HT-29 (cell line): ENCODE data around the gene PLCH2. TPM values are rescaled to one million over a fixed set of nuclear protein-coding genes. Genes with fewer than 3 reads are reported as not detected.

Experiments used
- DNase-seq: peaks from one replicate; pipeline ENCODE4 v3.0.0-alpha.2; 2015; ENCODE audit warnings: low spot score
- total RNA-seq: library from RNA; depleted of rRNA; stranded (reverse); fragments of >200 nt; shearing (Covaris generic); gene quantifications from 2 replicates; pipeline ENCODE4 v1.2.3, GENCODE V29; 2014

The PLCH2 gene
- total RNA-seq, 1 experiment from 2014 or later = 5.3 TPM

DNA sequence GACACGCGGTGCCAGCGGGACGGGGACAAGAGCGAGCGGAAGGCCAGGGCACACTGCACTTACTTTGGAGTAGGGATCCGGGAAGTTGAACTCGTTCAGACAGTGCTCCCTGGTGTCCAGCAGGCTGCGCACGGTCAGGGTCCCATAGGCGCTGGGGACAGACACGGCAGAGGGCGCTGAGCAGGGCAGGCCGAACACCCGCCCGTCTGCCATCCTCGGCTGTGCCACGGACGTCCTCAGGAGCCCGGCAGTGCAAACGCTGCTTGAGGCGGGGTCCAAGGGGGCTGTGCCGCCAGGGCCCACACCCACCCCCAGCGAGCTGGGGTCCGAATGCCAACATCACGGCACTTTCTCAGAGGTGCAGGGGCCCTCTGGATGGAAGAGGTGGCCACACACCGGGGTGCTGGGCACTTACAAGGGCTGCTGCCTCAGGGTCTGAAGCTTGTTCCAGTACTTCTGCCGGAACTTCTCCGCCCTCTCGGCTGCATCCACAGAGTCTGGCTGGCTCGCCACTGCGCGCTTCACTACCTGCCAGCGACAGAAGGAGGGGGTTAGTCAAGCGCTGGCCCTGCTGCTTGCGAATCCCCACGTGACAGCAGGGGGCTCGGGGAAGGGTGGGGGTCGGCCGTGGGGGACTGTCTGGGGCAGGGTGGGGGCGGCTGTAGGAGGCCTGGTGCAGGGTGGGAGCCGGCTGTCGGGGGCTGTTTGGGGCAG, 38.0 kb downstream of the PLCH2 start:
- no peak for DNase-seq

DNA sequence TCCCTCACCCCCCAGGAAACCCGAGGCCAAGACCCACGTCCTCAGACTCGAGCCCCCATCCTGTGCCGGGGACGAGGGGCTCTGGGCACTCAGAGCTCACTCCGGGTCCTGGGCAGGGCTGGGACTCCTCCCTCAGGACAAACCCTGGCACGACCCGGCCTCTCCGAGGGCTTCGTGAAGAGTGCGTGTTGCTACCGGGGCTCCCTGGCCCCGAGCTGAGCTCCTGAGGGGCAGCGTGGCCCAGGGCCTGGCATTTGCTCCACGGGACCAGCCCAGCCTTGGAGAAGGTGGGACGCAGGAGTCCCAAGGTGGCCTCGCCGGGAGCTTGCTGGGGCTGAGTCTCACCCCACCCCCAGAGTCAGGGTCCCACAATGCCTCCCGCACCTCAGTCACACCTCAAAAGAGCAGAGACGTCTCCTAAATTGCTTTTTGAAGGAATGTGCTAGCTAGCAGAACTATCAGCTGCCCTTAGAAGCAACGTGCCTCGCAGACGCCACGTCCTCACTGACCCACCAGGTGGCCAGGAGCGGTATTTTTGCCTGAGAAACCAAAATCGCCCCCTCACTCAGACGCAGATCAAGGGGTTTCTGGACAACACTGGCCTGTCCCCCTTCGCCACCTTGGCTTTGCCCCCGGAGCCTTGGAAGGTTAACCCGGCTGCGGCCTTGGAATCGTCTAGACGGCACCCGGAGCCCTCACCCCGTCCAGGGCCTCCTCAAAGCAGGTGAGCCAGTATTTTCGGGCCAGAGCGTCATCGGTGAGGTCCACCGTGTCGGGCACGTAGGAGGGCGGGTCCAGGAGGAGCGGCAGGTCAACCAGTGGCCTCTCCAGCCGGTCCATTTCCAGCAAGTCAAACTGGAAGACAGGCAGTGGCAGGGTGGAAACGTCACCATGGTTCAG, 39.0 kb downstream of the PLCH2 start:
- no peak for DNase-seq

DNA sequence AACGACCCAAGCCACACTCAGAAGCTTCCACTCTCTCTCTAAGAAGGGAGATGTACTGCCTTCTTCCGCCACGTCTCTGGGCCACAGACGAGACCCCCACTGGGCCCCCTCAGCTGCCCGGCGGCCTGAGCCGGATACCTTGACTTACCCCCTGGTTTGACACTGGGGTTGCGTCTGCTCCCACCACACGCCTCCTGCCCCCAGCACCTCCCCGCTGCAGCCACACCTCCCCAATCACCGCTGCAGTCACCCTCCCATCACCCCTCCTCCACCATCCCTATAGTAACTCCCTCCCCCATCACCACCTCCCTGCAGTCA, 39.6 kb downstream of the PLCH2 start:
- DNase-seq = no peak

DNA sequence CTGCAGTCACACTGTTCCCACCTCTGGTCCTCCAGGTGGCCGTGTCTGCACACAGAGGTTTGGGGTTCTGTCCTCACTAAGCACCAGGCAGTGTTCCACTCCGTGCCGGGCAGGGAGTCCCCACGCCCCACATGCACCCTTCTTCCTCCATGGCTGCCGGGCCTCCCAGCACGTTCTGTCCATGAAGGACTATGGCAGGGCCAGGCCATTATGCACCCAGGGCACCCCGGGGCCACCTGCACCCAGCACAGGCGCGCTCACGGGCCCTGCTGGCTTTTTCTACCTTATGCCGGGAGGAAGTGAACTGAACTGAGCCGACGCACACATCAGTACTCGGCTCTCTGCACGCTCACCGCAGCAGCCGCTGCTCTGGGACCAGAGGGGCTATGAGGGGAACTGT, 40.0 kb downstream of the PLCH2 start:
- DNase-seq = no peak

DNA sequence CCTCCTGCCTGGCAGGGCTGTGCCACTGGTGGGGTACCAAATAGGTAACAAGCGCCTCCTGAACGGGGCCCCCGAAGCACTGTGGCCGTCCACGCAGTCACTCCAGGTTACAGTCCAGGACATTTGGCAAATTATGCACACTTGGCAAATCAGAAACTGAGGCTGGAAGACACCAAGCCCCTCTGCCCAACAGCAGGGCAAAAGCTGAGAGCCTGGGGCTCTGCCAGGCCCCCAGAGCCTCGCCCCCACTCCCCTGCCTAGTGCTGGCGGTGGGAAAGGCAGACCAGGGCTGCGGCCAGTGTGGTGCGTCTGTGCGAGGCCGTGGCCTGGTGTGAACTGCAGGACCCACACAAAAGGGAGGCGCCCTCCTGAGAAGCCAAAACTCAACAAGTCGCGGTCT, 40.9 kb downstream of the PLCH2 start:
- DNase-seq = no peak

DNA sequence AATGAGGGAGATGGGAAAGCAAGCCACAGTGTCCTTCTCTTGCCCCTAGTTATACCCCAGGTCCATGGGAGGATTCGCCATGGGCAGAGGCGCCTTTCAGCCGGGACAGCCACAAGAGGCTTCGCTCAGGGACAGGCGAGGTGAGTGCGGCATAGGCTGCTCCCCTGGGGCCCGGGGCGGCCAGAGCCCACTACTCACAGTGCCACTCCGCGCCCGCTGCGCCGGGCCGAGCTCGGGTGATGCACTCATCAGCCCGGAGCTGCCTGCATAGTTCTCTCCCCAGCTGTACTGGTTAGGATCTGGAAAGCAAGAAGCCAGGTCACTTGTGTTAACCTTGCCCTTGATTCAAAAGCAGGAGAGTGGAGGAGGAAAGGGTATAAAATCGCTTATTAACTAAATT, 41.9 kb downstream of the PLCH2 start:
- no peak for DNase-seq

DNA sequence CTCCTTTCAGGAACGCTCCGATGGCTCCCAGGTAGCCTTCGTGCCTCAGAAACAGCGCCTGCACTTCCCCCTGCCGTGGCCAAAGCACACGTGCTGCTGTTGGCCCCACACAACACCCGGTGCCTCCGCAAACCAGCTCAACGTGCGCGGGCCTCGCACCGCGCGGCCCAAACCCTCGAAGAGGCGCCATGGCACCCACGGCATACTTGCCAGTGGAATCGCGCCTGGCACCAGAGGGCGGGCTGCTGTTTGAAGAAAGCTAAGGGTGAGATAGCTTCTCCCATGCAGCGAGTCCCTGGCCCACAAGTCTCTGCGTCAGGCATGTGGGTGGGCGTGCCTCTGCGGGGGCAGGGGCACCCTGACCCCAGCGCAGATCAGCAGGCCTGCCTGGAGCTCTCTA, 42.4 kb downstream of the PLCH2 start:
- DNase-seq = no peak

DNA sequence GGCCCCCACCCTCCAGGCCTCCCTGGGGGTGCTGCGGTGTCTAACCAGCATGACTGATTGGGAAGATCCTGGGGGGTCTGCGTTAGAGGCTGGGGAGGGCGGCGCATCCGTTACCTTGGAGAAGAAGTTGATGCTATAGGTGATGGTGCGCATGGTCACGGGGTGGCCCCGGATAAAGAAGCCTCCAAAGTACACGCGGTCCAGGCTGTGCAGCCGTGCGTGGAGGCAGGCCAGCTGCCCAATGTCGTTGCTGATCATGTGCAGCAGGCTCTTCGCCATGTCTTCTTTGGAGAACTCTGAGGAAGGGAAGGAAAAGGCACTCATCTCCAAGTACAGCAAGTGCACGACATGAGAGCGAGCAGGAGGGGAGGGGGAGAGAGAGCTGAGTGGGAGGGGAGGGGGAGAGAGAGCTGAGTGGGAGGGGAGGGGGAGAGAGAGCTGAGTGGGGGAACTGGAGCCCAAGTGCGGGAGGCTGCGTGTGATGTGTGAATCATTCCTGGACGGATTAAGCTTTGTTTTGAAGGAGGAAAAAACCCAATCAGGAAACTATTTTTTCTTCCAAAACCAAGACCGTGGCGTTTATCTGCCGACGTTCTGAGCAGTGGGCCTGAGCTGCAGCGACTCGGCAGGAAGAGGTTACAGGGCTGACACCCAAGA, 43.1 kb downstream of the PLCH2 start:
- DNase-seq = no peak

DNA sequence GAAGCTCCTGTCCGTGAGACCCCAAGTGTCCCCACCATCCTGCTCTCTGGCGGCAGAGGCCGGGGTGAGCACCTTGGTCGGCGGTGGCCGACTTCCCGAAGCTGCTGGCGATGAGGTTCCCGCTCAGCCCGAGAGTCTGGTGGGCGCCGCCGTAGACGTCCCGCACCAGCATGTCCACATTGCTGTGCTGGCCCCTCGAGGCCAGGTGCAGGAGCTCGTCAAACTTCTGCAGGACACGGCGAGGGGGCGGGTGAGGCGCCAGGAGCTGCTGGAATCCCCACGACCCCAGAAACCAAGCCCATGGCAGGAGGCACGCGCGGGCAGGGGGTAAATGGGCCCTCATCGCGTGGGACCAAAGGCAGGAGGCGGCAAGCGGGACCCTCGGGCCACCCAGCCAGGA, 43.6 kb downstream of the PLCH2 start:
- DNase-seq = no peak

DNA sequence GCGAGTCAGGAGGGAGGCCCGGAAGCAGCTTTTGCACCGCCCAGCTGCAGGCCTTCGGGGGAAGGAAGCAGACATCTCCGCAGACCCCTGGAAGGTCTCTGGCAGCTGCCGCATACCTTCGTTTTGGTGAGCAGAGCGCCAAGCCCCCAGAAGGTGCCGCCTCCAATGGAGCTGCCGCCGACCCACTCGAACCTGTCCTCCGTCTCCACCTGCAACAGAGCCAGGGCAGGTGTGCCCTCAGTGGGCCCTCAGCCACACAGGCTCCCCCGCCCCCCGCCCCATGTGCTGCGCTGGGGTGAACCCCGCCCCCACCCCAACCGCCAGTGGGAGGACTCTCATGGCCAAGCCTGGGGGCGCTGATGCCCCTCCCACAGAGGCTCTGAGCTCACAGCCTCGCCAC, 44.1 kb downstream of the PLCH2 start:
- no peak for DNase-seq

DNA sequence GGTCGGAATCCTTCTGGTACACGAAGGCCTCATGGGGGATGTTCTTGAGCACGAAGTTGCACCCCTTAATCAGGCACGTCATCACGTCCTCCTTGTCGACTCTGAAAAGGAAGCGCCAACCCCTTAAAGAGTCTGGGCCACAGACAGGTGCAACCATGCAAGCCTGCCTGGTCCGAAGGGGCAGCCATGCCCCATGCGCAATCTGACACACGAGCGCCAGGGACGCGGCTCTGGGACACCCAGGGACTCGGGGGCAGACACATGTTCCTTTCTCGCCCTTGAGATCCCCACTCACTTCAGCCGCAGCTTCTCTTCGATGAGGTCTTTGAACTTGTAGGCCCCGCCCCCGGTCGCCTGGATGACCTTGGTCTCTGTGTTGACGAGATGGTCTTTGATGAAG, 44.7 kb downstream of the PLCH2 start:
- no peak for DNase-seq

DNA sequence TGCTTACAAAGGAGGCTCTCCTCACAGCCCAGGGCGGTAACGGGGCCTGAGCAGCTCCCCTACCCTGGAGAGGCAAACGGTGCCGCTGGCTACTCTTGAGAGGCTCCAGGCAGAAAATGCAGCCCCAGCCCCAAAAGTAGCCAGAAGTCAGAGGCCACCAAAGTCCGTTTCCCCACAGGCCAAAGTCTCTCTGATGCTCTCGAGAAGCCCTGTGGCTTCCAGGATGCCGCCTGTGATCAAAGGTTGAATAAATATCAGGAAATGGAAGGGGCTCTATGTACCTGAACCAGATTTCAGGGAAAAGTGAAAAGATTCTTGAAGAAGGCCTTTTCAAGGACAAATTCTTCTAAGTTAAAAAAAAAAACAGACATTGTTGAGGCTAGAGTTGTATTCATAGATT, 46.1 kb downstream of the PLCH2 start:
- no peak for DNase-seq

DNA sequence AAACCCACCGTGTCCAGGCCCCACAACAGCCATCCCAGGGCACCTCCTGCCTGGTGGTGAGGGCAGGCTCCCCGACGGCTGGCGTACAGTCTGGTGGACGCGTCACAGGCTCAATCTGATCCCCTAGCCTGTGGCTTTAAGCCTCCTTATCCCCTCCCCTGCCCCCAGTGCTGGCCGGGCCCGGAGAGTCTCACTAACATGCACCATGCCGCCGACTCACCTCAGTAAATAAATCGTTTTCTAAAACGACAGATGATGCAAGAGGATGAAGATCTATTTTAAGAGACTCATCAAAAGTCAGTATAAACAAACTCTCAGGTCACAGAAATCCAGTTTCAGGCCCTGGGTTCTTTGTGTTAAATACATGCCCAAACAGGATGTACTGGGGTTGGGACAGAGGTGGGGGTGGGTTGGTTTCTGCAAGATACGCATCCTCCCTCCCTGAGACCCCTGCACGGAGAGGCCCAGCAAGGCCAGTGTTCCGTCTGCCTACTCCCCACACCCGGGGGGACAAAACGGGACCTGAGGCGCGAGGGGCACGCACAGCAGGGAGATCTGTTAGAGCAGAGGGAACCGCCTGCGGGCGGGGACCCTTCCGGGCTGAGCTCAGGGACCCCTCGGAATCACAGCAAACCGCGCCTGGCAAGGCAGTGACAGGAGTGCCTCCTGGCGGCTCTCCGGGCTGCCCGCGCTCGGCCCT, 47.3 kb downstream of the PLCH2 start:
- DNase-seq = no peak

DNA sequence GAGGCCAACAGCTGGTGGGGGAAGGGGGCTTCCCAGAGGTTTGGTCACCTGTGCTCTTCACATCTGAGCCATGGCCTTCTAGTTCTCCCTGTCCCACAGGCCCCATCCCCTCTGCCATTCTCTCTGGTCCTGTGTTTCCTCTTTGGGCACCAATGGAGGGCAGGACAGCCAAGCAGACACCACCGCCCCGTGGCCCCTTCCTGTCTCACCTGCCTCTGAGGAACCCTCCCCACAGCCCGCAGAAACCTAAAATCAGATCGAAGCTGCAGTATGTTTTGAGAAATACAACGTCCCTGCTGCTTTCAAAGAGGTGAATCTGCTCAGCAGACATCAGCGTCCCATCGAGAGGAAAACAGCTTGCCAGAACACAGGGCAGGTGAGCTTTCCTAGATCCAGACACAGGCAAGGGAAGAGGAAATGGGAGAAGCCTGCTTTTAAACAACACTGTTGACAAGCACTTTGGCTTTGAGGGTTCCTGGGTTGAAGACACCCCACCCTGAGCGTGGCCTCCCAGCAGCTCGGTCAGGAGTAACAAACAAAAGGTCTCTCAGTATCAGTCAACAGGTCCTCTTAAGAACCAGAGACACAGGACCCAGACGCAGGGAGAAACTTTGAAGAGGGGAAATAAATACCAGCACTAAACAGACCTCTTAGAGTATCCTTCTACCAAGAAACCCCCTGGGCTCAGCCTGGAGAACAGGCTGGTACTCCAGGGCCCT, 48.0 kb downstream of the PLCH2 start:
- DNase-seq = no peak

DNA sequence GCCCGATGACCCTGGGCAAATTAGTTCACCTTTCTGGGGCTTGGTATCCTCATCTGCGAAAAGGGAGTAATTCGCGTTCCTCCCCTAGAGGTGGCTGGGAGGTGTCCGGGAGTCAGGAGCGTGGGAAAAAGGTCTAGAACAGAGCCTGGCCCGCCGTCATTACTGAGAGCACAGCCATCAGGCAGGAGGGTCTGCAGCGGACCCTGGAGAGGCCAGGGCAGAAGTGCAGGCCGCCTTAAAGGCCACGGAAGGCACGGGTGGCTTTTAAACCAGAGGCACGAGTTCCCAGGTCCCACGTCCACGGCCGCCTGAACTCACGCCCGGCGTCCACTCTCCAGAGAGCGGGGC, 49.5 kb downstream of the PLCH2 start:
- DNase-seq = no peak

DNA sequence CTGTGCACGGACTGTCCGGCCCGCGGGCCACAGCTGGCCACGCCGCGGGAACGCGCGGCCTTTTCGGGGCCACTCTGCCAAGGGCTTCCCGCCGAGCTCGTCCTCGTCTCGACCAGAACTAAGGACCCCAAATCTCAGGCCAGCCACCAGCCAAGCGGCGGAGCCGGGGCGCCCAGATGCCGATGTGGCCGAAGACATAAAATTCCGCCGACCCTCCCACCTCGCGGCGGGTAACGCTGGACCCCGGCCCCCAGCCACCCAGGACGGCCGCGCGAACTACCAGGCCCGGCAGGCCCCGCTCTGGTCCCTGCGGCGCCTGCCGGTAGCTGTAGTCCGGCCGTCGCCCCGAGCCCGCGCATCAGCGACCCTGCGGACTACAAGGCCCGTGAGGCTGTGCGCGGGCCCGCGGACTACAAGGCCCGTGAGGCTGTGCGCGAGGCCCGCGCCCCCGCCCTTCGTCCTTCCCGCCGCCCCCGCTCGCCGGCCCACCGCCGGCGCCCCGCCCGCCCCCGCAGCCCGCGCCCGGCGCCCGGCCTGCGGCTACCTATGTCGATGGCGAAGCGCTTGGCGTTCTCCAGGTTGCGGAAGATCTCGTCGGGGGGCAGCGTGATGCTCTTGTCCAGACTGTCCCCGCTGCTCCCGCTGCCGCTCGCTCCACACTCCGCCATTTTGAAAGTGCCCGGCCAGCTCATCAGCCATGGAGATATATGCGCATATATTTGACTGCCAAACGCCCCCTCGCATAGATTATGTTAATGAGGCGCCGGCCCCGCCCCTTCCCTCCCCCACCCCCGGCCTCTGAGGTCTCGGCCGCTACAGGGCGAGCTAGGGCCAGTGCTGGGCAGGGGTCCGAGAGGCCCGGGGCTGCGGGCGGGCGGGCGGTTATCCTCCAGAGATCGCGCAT, 50.1 kb downstream of the PLCH2 start, which contains the start of gene PANK4:
PANK4 (minus strand) TSS at position 677 of the 904 bp plus-strand sequence; CDS start at position 668, 9 bp downstream.
- peak; percentile 90 for DNase-seq

DNA sequence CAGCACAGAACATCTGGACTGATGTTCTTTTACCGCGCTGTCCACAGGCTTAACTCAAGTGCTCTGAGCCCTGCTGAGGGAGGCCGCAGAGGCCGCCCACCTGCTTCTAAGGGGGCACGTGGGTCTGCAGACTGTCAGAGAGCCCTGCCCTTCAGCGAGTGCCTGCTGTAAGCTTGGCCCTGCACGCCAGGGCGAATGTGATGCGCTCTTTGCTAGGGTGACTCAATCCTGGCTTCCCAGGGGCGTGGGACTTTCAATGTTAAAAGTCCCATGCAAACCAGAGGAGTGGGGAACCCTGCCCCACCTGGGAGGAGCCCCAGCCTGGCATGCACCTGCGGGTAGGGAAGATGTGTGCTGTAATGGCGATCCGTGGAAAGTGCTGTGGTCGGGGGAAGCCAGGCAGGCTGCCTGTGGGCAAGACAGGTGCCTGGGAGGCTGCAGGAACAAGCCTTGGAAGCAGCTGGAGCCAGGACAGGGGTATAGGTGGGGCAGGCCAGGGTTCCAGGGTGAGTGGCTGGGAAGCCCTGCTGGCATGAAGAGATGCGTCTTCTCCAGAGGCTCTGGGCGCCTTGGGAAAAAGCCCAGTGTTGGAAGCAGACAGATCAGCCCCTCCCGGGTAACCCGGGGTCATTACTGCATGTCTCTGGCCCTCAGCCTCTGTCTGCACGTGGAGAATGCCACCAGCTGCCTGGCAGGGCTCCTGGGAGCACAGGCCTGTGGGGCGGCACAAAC, 50.9 kb downstream of the PLCH2 start:
- no peak for DNase-seq

DNA sequence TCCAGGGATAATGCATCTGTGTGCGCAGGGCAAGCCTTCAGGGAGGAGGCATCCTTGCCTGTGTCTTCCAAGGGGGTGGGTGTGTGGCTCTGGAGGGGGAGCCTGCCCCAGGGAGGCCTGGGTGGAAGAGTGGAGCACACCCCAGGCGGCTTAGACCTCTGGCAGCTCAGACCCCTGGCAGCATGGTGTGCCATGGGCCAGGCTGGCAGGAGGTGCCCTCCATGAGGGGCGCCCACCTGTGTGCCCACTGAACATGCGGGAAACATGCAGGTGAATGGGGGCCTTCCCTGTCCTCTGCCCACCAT, 51.4 kb downstream of the PLCH2 start:
- no peak for DNase-seq

DNA sequence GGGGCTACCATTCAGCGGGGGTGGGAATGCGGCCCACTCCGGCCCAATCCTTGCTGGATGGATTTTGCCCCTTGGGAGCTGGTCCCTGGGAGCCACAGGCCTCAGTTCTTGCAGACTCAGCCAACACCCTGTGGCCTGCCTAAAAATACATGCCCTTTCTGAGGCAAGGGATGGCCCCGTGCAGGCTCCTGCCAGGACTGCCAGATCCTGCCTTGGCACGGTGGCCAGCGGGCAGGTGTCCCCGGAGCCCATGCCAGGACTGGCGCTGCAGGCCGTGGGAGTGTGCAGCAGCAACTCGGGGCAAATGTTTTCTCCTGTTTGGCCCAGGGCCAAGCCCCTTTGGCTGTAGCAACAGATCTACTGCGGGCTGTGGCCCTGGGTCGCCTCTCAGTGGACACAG, 51.9 kb downstream of the PLCH2 start:
- no peak for DNase-seq

DNA sequence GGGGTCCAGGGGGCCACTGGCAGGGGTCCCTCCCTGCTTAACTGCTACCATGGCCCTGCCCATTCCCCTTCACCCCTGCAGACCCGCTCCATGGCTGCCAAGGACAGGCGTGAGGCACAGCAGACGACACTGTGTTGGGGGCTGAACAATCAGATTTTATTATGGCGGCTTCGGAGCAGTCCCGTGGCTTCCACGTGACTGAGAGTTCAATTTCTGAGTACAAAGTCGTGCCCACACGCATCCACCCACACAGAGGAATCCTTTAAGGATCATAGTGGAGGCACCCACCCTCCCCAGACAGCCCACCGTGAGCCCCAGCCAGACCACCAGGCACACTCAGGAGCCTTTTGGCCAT, 52.5 kb downstream of the PLCH2 start:
- DNase-seq = no peak
